Stimulated activated CD8-positive, alpha-beta memory T cell treated with anti-CD3 and anti-CD28 coated beads, Interleukin-12 subunit alpha, Interleukin-12 subunit beta, amount 100 ng/mL, for 24 hours (primary cell): ENCODE measurements around the gene ANKRD13B.

Source experiments
- DNase-seq: peaks from one replicate; pipeline ENCODE4 v3.0.0-alpha.2; 2020; ENCODE audit errors: extremely low read depth

Gene ANKRD13B

DNA sequence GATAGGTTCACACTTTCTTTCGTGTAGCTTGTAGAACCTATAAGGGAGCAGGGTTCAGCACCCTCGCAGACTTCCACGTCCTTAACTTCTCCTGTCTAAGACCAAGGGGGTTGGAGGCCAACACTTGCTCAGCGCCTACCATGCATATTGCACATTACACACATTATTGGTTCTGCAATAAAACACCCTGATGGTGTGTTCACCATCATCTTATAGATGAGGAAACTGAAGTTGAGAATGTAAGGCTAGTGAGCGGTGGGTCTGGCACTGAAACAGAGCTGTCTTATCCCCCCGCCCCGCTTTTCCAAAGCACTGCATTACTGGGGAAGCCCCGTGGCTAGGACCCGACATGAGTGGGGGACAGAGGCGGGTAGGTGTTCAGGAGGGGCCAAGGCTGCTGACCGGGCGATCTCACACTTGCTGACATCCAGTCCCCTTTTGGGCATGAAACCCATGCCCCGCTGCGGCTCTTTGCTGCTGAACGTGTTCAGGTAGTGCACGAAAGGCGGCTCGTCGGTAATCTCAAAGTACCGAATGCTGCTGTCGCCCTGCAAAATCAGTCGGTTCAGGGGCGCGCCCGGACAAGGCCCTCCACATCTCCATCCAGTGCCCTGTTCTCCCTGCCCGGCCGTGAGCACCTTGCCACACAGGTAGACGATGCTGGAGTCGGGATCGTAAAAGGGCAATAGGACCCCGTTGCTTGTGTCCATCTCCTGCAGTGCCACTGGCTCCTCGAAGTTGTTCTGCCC lies 23.5 kb downstream of the ANKRD13B start:
- DNase-seq = no peak

DNA sequence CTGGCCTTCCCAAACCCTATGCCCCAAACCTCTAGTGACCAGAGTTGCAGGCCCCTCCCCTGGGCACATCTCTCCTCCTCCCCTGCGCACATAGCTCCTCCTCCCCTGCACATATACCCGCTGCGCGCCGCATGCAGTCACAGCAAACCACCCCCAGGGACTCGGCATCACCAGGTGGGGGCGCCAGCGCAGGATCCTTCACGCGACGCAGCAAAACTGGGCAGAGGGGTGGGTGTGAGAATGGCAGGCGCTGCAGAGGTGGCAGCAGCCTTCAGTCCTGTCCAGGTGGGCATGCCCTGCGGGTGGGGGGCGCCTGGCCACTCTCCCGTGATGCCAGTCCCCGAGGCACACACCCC lies 24.2 kb downstream of the ANKRD13B start:
- peak; percentile 73 for DNase-seq

DNA sequence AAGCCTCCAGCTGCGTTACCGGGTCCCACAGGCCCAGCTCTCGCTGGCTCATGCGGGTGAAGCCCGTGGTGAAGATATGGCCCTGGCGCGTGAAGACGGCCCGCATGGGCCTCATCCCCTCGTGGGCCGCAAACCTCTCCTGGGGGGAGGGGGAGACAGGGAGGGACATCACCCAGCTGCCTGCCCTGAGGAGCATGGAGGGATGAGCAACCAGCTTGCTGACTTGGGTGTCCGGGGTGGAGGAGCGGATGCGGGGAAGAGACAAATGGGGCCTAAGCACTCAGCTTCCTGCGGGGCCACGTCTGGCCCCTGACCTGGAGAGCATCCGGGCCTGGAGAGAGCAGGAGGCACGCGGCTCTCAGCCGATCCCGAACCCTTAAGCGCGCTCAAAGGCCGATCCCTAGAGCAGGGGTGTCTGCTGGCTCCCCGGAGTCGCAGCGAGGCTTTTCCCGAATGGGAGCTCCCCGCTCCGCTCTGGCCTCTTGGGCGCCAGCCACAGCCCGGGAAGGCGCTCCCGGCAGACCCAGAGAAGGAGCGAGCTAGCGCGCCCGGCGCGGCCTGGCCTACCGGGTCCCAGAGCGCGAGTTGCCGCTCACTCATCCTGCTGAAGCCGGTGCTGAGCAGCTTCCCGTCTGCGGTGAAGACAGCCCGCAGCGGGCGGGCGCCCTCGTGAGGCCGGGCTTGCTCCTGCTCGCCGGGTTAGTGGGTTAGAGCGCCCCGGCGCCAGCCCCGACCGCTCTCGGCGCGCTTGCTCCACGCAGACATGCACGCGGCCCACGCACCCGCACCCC lies 24.7 kb downstream of the ANKRD13B start:
- no peak for DNase-seq

DNA sequence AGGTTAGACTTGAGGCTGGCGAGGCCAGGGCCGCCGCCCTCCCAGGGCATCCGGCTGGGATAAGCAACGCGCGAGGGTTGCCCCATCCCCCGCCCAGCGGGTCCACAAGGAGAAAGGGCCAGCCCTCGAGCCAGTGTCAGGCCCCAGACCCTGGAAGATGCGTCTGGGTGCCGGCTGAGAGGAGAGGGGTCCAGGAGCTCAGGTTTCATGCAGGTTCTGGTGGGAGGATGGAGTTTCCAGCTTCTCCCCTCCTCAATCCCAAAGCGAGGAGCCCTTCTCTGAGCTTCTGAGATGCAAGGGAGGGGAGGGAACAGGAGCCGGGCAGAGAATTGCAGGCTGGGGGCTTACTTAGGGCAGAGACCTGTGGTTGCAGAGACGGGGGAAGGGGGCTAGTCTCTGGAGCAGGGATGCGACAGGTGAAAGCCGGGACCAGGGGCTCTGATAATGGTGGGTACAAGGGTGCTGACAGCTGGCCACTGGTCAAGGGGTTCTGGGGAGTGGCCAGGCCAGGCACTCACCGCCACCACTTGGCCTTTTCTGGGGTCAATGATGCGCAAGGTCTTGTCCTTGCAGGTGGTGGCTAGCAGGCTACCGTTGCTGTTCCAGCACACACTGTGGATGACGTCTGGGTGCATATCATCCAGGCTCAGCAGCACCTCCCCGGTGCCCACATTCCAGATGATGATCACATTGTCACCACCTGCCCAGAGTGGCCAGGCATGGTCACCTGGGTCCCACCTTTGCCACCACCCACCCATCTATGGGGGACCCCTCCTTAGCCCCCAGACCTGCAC lies 25.5 kb downstream of the ANKRD13B start:
- no peak for DNase-seq

DNA sequence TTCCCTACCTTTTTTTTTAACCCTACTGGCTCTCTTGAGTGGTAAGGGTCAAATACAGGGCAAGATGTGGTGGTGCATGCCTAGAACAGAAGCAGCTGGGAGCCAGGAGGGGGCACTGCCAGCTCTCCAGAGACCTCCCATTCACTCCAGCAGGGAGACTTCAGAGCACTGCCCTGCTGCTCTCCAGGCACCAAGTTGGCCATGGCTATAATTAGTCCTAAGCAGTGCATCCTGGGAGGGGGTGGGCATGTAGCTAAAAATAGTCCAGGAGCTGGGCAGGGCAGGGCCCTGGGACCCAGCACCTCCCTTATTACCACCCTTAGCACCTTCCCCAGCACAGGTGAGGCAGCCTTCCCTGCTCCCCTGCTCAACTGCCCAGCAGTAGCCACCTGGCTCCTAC lies 26.3 kb downstream of the ANKRD13B start:
- DNase-seq = no peak

DNA sequence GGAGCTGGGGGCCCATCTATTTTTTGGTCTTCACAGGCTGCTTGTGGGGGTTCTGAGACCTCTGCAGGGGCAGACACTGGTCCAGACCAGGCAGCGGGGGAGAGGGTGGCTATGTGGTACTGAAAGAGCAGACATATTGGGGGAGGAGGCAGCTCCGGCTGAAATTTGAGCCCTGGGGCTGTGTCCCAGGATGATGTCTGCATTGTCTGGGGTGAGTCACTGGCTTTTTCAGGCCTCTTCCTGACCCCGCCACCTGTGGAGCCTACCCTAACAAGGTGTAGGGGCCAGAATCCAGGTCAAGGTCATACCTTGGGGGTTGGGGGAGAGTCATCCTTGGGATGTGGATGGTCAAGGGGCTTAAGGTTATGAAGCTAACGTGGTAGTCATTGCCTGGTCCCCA lies 27.3 kb downstream of the ANKRD13B start:
- DNase-seq = no peak

DNA sequence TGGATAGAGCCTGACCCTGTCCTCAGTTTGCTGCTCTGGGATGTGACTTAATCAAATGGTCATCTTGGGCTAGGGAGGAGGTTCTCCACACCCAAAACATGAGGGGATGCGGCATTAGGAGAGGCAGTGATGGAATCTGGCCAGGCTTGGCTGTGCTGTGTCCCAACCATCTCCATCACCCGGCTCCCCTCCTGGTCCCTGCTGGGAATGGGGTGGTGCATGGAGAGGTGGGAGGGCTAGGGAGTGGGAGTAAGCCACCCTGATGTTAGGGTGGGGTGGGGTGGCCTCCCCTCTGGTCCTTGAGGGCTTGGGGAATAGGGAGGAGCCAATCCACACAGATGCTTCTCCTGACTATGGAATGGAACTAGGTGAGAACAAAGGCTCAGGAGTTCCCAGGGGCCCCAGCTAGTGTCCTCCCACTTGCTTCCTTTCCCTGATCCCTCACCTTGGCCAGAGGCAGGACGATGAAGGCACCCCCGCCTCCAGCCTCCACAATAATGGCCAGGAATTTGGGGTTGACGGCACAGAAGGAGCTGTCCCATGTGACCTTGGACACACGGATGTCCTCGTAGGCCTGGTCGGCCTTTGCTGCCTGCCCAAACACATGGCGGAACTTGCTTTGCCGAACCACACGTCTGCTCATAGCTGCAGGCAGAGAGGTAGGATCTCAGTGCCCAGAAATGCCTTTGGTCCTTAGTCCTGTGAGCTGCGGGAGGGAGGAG lies 28.0 kb downstream of the ANKRD13B start:
- DNase-seq = no peak

DNA sequence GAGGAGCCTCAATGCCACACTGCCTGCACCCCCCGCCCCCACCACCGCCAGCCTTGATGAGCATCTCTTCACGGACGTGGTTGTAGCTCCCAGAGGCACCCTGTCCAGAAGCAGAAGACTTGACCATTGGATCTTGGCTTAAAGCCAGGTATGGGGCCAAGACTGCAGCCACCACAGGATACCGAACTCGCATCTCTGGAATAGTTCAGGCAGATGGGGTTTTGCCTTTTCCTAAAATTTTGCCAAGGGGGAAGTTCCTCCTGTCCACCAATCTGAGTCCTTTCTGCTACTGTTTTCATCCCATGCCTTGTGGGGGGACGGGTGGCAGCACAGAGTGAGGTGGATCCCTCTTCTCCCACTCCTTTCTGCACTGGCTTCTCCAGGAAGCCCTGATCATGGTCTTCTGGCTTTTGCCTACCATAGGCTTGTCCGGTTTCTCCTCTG lies 28.8 kb downstream of the ANKRD13B start:
- DNase-seq = no peak

DNA sequence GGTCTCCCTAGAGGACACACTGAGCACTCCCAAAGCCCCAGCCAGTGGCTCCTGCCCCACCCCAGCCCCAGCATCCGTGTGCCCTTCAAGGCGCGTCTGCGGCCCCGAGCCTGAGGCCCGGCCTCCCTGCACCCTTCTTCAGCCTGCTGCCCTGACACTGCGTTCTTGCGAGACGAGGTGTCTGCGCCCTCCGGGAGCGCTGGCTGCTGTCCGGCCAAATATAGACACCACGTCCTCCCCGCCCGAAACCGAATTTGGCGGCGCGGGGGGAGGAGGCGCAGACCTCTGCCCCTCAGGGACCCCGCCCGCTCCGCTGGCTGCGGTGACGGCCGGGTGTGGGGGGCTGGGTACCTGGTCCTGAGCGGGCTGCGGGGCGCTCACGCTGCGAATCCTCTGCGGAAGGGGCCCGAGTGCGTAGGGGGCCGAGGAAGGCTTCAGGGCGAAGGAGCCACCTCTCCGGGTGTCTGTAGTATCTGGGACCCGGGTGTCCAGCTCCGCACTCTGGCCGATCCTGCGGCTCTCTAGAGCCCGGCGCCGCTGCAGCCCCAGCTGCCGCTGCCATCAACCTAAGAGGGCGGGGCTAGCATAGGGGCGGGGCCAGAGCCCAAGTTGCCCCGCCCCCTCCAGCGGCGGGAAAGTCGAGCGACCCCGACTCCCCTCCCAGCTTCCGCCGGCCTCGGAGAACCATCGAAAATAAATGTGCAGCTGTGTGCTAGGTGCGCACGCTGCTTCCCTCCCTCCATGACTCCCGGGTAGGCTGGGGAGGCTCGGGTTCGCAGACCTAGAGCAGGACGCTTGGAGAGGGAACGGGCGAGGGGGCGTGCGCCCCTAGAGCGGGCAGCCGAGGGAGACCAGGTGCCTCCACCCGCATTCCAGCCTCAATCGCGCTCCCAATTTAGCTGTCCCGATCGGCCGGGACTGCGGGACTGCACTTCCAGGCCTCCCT lies 29.7 kb downstream of the ANKRD13B start, which contains the start of gene CORO6:
Gene CORO6 (minus strand): TSS at position 576 of the 946 bp plus-strand sequence. CDS start 1,491 bp downstream, outside the sequence.
- DNase-seq = no peak

DNA sequence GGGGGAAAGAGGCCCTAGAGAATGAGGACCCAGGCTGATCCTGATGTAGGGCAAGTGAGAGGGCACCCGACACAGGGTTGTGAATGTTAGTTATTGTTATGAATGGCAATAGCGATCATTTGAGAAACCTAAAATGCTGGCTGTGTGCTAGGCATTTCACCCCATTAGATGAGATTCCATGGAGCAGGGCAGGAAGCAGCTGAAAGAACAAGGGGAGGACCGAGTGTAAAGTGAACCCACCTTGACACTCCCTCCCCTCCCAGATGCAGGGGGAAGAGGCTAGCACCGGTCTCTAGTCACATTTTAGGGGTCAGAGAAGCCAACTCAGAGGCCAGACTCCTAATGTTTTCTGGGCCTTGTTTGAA lies 30.3 kb downstream of the ANKRD13B start:
- no peak for DNase-seq

DNA sequence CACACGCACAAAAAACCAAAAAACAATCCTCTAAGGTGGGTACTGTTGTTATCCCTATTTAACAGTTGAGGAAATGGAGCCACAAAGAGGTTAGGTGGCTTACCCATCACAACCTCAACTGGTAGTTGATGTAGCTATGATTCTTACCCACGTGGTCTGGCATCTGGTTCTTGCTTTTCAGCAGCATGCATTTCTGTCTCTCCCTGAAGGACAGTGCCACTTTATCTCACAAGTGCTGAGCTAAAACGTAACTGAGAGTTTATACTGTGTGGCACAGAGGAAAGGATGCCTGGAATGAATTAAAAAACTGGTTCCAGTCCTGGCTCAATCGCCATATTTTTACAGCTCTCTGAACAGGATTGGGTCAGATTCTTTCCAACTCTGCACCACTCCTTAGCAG lies 31.7 kb downstream of the ANKRD13B start:
- DNase-seq = no peak

DNA sequence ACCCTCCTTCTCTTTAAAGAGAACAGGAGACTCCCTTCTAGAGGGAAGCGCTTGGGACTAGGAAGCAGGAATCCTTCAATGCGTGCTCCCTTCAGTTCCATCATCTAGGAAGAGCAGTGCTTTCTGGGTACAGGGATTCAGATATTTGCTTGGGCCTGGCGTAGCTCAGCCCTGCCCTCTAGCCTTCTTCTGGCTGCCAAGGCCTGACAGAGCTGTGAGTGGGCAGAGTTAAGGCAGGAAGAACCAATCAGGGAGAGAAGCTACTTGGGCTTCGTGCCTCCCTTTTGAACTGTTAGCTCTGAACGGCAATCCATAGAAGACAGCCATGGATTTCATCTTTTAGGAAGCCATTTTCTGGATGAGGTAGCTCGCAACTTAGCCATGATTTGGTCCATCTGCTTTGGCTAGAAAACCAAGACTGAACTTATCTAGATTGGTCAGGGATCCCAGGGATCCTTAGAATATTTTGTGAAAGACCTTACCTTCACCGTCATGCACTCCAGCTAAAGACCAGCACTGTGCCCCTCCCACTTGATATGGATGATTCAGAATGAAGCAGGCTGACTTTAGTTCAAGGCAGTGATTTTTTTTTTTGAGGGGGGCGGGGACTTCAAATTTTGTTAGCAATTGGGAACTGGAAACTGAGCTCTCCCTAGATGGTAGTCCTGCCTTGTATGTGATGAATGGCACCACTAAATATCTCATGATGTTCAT lies 32.3 kb downstream of the ANKRD13B start:
- DNase-seq = no peak

DNA sequence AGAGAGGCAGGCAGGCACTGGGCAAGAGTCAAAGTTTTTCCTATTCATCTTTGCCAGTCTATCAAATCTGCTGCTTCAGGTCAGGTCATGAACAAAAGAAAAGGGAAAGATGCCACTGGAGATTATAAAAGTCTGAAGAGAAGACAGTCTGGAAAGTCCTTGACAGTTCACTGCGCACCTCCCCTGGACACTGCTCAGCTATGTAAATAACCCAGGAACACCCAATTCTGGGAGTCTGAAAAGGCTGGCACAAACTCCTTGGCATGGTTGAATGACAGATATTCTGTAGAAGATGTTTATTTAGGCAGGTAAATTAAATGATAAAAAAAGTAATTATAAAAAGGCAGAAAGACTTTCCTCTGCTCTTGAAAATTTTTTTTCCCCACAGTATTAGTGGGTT lies 35.0 kb downstream of the ANKRD13B start:
- no peak for DNase-seq

DNA sequence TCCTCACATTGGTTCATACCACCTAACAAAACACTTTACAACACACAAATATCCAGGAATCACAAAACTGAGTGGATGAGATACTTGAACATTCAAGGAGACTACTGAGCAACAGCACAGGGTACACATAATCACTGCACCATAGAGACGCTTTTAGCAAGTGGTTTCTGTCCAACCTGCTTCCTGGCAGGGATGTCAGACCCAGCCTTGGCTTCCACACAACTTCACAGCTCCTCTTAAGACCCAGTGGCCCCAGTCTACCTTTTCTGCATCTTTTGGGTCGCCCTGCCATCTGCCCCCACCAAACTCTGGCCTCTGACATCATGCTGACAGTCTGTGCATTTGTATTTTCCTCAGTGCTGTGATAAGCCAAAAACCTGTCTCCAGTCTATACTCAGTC lies 35.7 kb downstream of the ANKRD13B start:
- DNase-seq = no peak

DNA sequence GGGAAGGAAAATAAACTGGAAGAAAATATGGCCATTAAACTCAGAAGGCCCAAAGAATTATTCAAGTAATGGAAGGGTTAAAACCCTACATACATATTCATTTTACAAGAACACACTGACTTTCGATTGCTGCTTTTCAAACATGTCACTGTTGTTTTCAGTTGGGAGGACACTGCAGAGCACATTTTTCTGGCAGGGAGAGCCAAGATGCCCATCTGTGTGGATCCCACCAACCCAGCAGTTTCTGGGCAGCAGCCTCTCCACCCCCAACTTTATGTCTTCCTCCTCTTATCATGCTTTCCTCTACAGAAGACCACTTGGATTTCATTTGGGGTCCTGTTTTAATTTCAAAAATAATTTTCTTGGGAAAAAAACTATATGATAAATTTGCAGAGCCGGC lies 36.9 kb downstream of the ANKRD13B start:
- no peak for DNase-seq

DNA sequence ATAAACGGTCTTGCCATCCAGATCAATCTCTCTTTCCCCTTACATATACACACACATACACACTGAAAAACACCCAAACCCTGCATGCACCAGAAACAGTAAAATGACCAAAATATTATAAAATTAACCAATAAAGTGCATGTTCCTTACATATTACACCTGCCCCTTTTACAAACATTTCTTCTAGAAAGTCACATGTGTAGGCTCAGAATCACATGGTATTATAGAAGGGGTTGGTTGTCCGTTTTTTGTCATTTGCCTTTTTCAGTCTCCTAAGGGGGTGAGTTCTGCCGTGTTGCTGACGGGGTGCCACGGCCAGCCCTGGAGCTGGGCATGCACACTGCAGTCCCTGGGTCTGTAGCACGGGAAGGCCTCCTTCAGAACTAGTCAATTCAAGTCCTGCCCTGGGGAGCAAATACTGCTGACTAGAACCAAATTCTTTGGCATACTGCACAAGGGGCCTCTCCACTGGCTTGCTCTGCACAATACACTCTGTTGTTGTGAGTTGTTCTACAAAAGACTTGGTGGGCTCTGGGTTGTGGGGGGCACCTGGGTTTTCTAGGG lies 37.8 kb downstream of the ANKRD13B start:
- DNase-seq = no peak

DNA sequence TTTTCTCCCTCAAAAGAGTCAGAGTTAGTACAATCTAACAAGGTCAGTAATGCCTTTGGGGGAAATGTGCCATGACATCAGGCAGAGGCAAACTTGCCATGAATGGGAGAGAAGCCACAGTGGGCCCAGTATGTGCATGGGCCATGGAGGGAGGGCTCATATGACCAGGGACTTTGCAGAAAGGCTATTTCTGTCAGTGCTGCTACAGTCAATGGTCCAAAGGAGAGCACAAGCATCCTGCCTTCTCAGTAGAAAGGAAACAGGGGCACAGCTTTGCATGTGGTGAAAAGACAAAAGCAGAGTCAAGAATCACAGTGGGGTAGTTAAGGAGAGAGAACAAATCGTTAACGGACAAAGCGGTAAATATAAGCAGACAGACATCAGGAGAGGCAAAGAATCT lies 41.0 kb downstream of the ANKRD13B start:
- DNase-seq = no peak

DNA sequence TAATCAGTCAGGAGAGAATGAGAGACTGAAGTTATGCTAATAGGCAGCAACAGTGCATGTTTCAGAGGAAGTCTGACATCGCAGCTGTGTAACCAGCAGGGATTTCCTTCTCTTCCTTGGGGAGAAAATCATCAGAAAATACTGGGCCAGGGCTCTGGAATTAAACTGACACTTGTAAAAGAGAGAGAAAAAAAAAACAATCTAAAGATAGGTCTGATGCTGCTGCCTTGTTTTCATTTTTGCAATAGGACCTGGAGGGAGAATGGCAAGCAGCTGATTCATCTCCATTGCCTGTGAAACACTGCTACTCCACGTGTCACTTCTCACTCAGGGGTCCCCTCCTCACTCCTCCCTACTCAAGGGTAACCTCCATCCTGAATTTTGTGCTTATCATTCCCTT lies 47.5 kb downstream of the ANKRD13B start:
- no peak for DNase-seq

DNA sequence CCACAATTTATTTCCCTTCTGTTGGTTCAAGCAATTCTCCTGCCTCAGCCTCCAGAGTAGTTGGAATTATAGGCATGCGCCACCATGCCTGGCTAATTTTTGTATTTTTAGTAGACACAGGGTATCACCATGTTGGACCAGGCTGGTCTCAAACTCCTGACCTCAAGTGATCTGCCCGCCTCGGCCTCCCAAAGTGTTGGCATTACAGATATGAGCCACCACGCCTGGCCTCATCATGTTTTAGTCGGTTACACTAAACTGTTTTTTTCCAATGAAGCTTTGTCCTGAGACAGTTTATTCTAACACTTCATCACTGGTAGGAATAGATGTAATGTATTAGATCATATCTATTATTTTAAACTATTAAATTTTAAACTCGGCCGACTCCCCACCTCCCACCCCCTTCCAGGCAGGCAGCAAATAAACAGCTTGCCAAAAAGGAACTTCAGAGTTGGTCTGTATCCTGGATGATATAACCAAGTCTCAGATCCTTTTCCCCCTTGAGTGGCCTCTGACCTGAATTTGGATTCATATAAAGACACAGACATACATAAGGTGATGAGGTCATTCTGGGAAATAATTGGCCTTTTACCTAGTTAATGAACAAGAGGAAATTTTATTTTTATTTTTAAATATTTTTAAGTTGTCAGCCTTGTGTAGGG lies 48.2 kb downstream of the ANKRD13B start:
- no peak for DNase-seq
